ENCODE results near the gene PER2. TPM values are rescaled to one million over a fixed set of nuclear protein-coding genes. Genes with fewer than 3 reads are reported as not detected.

PER2 gene
- total and polyA plus RNA-seq, 2 of the 13 experiments (the other 11 are each of a cell fraction or from before 2014, with no cell fraction given) = 5.1 to 9.4 TPM

DNA sequence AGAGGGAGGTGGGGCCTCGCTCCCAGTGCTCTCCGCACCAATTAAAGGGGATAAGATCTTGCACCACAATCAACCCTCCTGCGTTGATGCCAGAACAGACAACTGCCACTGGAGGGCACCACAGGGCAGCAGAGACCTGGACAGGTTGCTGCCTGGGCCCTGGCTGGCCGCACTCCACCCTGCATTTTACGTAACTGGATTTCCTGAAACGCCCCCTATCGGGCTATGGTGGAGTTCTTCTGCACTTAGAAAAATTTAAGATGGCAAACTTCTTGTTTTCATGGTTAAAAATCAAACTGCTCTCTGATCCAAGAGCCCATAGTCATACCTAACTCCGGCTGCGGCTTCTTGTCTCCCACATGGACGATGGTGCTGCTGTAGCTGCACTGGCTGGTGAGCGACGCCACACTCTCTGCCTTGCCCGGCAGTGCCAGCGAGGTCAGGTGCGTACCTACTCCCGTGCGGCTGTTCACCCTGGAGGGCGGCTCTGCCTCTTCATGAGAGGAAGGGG is 31.8 kb downstream of the PER2 start (continued):
- TF ChIP-seq, protein P1, sequence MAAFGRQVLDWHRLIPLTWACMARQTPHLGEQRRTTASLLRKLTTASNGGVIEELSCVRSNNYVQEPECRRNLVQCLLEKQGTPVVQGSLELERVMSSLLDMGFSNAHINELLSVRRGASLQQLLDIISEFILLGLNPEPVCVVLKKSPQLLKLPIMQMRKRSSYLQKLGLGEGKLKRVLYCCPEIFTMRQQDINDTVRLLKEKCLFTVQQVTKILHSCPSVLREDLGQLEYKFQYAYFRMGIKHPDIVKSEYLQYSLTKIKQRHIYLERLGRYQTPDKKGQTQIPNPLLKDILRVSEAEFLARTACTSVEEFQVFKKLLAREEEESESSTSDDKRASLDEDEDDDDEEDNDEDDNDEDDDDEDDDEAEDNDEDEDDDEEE (CRISPR knock-in tag; IDR thresholded peaks at IDR 0.05) = 0 out of 2 replicates have a peak, but pooled peaks have one; percentile 38
- TF ChIP-seq ZNF782 (CRISPR knock-in tag; IDR thresholded peaks at IDR 0.05; ENCODE audit: borderline replicate concordance) = no peak
- TF ChIP-seq, protein P2, sequence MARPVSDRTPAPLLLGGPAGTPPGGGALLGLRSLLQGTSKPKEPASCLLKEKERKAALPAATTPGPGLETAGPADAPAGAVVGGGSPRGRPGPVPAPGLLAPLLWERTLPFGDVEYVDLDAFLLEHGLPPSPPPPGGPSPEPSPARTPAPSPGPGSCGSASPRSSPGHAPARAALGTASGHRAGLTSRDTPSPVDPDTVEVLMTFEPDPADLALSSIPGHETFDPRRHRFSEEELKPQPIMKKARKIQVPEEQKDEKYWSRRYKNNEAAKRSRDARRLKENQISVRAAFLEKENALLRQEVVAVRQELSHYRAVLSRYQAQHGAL (CRISPR knock-in tag; IDR thresholded peaks at IDR 0.05; ENCODE audit: not compliant biosample characterization) = no peak
- no peak; the same call in none of the 2 replicates for TF ChIP-seq NRL (CRISPR knock-in tag; IDR thresholded peaks at IDR 0.05; ENCODE audit: borderline replicate concordance)
- TF ChIP-seq ZNF33B (CRISPR knock-in tag; IDR thresholded peaks at IDR 0.05) = no peak
- TF ChIP-seq ZFP36L1 (CRISPR knock-in tag; IDR thresholded peaks at IDR 0.05) = no peak
- TF ChIP-seq, protein P3, sequence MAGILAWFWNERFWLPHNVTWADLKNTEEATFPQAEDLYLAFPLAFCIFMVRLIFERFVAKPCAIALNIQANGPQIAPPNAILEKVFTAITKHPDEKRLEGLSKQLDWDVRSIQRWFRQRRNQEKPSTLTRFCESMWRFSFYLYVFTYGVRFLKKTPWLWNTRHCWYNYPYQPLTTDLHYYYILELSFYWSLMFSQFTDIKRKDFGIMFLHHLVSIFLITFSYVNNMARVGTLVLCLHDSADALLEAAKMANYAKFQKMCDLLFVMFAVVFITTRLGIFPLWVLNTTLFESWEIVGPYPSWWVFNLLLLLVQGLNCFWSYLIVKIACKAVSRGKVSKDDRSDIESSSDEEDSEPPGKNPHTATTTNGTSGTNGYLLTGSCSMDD (CRISPR knock-in tag; IDR thresholded peaks at IDR 0.05) = no peak
- TF ChIP-seq, protein P4, sequence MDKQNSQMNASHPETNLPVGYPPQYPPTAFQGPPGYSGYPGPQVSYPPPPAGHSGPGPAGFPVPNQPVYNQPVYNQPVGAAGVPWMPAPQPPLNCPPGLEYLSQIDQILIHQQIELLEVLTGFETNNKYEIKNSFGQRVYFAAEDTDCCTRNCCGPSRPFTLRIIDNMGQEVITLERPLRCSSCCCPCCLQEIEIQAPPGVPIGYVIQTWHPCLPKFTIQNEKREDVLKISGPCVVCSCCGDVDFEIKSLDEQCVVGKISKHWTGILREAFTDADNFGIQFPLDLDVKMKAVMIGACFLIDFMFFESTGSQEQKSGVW (CRISPR knock-in tag; IDR thresholded peaks at IDR 0.05; ENCODE audit: borderline replicate concordance) = no peak
- no peak for TF ChIP-seq ZNF703 (CRISPR knock-in tag; IDR thresholded peaks at IDR 0.05; ENCODE audit: borderline replicate concordance)
- TF ChIP-seq CHCHD3 (CRISPR knock-in tag; IDR thresholded peaks at IDR 0.05) = no peak
- TF ChIP-seq, protein P5, sequence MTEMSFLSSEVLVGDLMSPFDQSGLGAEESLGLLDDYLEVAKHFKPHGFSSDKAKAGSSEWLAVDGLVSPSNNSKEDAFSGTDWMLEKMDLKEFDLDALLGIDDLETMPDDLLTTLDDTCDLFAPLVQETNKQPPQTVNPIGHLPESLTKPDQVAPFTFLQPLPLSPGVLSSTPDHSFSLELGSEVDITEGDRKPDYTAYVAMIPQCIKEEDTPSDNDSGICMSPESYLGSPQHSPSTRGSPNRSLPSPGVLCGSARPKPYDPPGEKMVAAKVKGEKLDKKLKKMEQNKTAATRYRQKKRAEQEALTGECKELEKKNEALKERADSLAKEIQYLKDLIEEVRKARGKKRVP (CRISPR knock-in tag; IDR thresholded peaks at IDR 0.05) = peak in 1 of 2 experiments; percentile 33; a peak in 1 of 4 replicates
- TF ChIP-seq IKZF4 (CRISPR knock-in tag; IDR thresholded peaks at IDR 0.05; ENCODE audit: borderline replicate concordance, low read depth, not compliant biosample characterization) = no peak
- TF ChIP-seq, protein P6, sequence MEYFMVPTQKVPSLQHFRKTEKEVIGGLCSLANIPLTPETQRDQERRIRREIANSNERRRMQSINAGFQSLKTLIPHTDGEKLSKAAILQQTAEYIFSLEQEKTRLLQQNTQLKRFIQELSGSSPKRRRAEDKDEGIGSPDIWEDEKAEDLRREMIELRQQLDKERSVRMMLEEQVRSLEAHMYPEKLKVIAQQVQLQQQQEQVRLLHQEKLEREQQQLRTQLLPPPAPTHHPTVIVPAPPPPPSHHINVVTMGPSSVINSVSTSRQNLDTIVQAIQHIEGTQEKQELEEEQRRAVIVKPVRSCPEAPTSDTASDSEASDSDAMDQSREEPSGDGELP (IDR thresholded peaks at IDR 0.05; ENCODE audit: borderline replicate concordance, low read depth) = peak; percentile 21; the same call in 1 of the 2 replicates
- TF ChIP-seq ZNF335 (CRISPR knock-in tag; IDR thresholded peaks at IDR 0.05) = no peak
- no peak for TF ChIP-seq ZBTB21 (CRISPR knock-in tag; IDR thresholded peaks at IDR 0.05)
- no peak for TF ChIP-seq ZNF879 (CRISPR knock-in tag; IDR thresholded peaks at IDR 0.05)
- no peak for TF ChIP-seq ATRX (CRISPR knock-in tag; IDR thresholded peaks at IDR 0.05; ENCODE audit: borderline replicate concordance)
- TF ChIP-seq ARNTL (CRISPR knock-in tag; IDR thresholded peaks at IDR 0.05) = 0 out of 2 replicates have a peak, but pooled peaks have one; percentile 59
- TF ChIP-seq YY1 (IDR thresholded peaks at IDR 0.05; ENCODE audit: insufficient read depth, insufficient replicate concordance, low read depth, low read length) = peak; percentile 55
- TF ChIP-seq ZSCAN22 (CRISPR knock-in tag; IDR thresholded peaks at IDR 0.05) = no peak
- no peak for TF ChIP-seq MED1 (CRISPR knock-in tag; IDR thresholded peaks at IDR 0.05)
- TF ChIP-seq, protein P7, sequence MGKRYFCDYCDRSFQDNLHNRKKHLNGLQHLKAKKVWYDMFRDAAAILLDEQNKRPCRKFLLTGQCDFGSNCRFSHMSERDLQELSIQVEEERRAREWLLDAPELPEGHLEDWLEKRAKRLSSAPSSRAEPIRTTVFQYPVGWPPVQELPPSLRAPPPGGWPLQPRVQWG (CRISPR knock-in tag; IDR thresholded peaks at IDR 0.05; ENCODE audit: borderline replicate concordance, low read depth) = no peak
- peak; percentile 42; the same call in 1 of the 3 replicates for TF ChIP-seq MXI1 (IDR thresholded peaks at IDR 0.05; ENCODE audit: borderline replicate concordance, low read depth, low read length)
- TF ChIP-seq ZNF724P (CRISPR knock-in tag; IDR thresholded peaks at IDR 0.05; ENCODE audit: borderline replicate concordance) = no peak
